ENCODE data around the gene GPR156. TPM values are rescaled to one million over a fixed set of nuclear protein-coding genes. Genes with fewer than 3 reads are reported as not detected.

The GPR156 gene
- polyA plus RNA-seq, 1 donor (not counting 4 experiments of a cell fraction or from before 2014, with no cell fraction given), result 0.17 TPM

DNA sequence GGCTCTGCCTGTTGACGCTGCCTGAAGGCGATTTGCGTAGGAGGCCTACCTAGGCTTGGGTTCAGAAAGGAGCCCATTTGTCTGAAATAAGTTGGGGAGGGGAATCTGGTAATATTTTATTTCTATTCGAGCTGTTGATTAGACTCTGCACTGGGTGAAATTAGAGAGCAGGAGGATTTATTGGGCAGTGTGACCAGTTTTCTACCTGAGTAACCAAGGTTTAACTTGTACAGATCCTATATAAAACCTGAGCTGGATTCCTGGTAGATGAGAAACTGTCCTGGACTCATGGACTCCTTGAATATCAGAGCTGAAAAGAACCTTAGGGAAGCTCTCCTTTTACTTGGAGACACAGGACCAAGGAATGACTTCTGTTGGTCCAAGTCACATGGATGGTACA is 19.6 kb upstream of the GPR156 start:
- Histone ChIP-seq H3K4me3 (ENCODE audit: control insufficient read depth in 2 of 3, extremely low read depth in 1 of 3, insufficient read depth in 2 of 3, low read depth in 1 of 3, low read length in 3 of 3) (no peak overlapping the region), H3K27ac (ENCODE audit: control insufficient read depth, insufficient read depth, low read length) (no peak overlapping the region), H4K20me1 (ENCODE audit: control insufficient read depth, extremely low read depth, insufficient read depth, low read length) (no peaks in the 10 kb centered on the region), H3K9me1 (ENCODE audit: control insufficient read depth, extremely low read depth, insufficient read depth, low read length) (no peaks in the 10 kb centered on the region), H3K36me3 (ENCODE audit: control insufficient read depth in 2 of 2, extremely low read depth in 1 of 2, insufficient read depth in 2 of 2, low read length in 2 of 2) (no peaks in the 10 kb centered on the region), H3K27me3 (ENCODE audit: control insufficient read depth, extremely low read depth, insufficient read depth, low read length) (no peaks in the 10 kb centered on the region), H3K9ac (ENCODE audit: control insufficient read depth, extremely low read depth, insufficient read depth, low read length) (no peak overlapping the region), H3K4me2 (ENCODE audit: control insufficient read depth, extremely low read depth, insufficient read depth, low read depth, low read length) (no peak overlapping the region), H3K4me1 (ENCODE audit: control insufficient read depth, extremely low read depth, insufficient read depth, low read length) (no peaks in the 10 kb centered on the region), H3K9me3 (ENCODE audit: control insufficient read depth, low read depth, low read length) (no peaks in the 10 kb centered on the region), H3K79me2 (ENCODE audit: control insufficient read depth, insufficient read depth, low read length) (no peaks in the 10 kb centered on the region), H2AFZ (ENCODE audit: control insufficient read depth, low read length) (no peak overlapping the region)
- DNase-seq (ENCODE audit: low read depth, low spot score), result no peak
- no peak for FAIRE-seq
- no peak for TF ChIP-seq EZH2 (IDR thresholded peaks at IDR 0.05; ENCODE audit: low read length)
- TF ChIP-seq, protein P1, sequence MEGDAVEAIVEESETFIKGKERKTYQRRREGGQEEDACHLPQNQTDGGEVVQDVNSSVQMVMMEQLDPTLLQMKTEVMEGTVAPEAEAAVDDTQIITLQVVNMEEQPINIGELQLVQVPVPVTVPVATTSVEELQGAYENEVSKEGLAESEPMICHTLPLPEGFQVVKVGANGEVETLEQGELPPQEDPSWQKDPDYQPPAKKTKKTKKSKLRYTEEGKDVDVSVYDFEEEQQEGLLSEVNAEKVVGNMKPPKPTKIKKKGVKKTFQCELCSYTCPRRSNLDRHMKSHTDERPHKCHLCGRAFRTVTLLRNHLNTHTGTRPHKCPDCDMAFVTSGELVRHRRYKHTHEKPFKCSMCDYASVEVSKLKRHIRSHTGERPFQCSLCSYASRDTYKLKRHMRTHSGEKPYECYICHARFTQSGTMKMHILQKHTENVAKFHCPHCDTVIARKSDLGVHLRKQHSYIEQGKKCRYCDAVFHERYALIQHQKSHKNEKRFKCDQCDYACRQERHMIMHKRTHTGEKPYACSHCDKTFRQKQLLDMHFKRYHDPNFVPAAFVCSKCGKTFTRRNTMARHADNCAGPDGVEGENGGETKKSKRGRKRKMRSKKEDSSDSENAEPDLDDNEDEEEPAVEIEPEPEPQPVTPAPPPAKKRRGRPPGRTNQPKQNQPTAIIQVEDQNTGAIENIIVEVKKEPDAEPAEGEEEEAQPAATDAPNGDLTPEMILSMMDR (optimal IDR thresholded peaks at IDR 0.05 in 1 of 3, IDR thresholded peaks at IDR 0.05 in 1 of 3, conservative IDR thresholded peaks at IDR 0.05 in 1 of 3; ENCODE audit: extremely low read depth in 1 of 3, insufficient read depth in 2 of 3, low read length in 3 of 3), result no peak
- dilution Hi-C loops (cut with MboI; ENCODE audit: extremely low pct_ligation_motif_present, low sequenced_read_pairs), result no loop called here

DNA sequence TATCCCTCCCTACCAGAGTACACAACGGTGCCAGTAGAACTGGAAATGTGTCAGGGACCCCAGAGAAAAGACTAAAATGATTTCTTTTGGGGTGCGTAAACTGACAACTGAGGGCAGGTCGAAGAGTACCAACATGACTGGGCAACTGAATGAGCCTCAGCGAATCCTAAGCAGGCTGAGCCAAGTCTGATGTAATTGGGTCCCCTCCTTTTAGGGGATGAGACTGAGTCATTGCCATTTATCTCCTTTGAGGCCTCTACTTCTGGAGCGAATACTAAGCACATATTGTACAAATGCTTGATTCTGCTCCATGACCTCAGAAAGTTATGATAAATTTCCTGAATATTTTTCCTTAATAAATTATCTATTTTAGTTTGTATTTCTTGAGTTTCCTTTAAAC is 17.3 kb upstream of the GPR156 start:
- H3K27ac ChIP-seq (ENCODE audit: control insufficient read depth, insufficient read depth, low read length), result no peak overlapping the region
- no peak overlapping the region for H3K4me3 ChIP-seq (ENCODE audit: control insufficient read depth in 2 of 3, extremely low read depth in 1 of 3, insufficient read depth in 2 of 3, low read depth in 1 of 3, low read length in 3 of 3)
- FAIRE-seq (no peak), DNase-seq (ENCODE audit: low read depth, low spot score) (no peak)
- TF ChIP-seq EZH2 (IDR thresholded peaks at IDR 0.05; ENCODE audit: low read length), result no peak
- TF ChIP-seq, protein P1 (optimal IDR thresholded peaks at IDR 0.05 in 1 of 3, IDR thresholded peaks at IDR 0.05 in 1 of 3, conservative IDR thresholded peaks at IDR 0.05 in 1 of 3; ENCODE audit: extremely low read depth in 1 of 3, insufficient read depth in 2 of 3, low read length in 3 of 3), result no peak
- no peaks in the 10 kb centered on the region for H3K4me1 ChIP-seq (ENCODE audit: control insufficient read depth, extremely low read depth, insufficient read depth, low read length)
- no peaks in the 10 kb centered on the region for H3K9me1 ChIP-seq (ENCODE audit: control insufficient read depth, extremely low read depth, insufficient read depth, low read length)
- no peaks in the 10 kb centered on the region for H3K9me3 ChIP-seq (ENCODE audit: control insufficient read depth, low read depth, low read length)
- H3K79me2 ChIP-seq (ENCODE audit: control insufficient read depth, insufficient read depth, low read length), result no peaks in the 10 kb centered on the region
- no peak overlapping the region for H3K4me2 ChIP-seq (ENCODE audit: control insufficient read depth, extremely low read depth, insufficient read depth, low read depth, low read length)
- dilution Hi-C loops (cut with MboI; ENCODE audit: extremely low pct_ligation_motif_present, low sequenced_read_pairs), result no loop called here
- H3K9ac ChIP-seq (ENCODE audit: control insufficient read depth, extremely low read depth, insufficient read depth, low read length), result no peak overlapping the region
- H3K36me3 ChIP-seq (ENCODE audit: control insufficient read depth in 2 of 2, extremely low read depth in 1 of 2, insufficient read depth in 2 of 2, low read length in 2 of 2), result no peaks in the 10 kb centered on the region
- H4K20me1 ChIP-seq (ENCODE audit: control insufficient read depth, extremely low read depth, insufficient read depth, low read length), result no peaks in the 10 kb centered on the region
- no peak overlapping the region for H2AFZ ChIP-seq (ENCODE audit: control insufficient read depth, low read length)
- H3K27me3 ChIP-seq (ENCODE audit: control insufficient read depth, extremely low read depth, insufficient read depth, low read length), result no peaks in the 10 kb centered on the region

Measured in keratinocyte (primary cell).